ENCODE measurements around the gene WDR4.
"Not testable (repeated sequence)": the region's sequence is repeated elsewhere in the genome, so short reads cannot be mapped to it uniquely, and the experiment has no call there.

WDR4 gene

DNA sequence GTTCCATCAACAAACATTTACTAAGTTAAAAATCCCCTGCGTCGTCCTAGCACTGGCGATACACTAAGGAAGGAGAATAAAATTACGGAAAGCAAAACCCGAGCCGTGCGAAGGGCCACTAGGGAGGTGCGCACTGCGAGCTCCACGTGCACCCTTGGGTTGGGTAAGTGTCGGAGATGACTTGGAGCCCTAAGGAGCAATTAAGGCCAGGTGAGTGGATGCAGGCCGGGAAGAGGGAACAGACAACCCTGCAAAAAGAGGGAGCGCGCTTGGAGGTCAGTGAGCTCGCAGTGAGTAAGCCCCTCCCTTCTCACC is 704 bp downstream of the WDR4 start:
- no peak for DNase-seq (ENCODE audit: low read depth in 3 of 3, low spot score in 1 of 3)

DNA sequence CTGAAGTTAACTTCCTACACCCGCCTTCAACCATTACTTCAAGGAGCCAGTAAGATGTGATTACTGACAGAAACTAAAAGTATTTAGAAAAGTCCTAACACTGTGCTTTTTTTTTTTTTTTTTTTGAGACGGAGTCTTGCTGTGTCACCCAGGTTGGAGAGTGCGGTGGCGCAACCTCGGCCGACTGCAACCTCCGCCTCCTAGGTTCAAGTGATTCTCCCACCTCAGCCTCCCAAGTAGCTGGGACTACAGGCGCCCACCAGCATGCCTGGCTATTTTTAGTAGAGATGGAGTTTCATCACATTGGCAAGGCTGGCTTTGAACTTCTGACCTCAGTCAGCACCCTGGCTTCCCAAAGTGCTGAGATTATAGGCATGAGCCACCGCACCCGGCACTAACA is 3.5 kb downstream of the WDR4 start:
- DNase-seq (ENCODE audit: low read depth in 3 of 3, low spot score in 1 of 3) = not testable (repeated sequence)

DNA sequence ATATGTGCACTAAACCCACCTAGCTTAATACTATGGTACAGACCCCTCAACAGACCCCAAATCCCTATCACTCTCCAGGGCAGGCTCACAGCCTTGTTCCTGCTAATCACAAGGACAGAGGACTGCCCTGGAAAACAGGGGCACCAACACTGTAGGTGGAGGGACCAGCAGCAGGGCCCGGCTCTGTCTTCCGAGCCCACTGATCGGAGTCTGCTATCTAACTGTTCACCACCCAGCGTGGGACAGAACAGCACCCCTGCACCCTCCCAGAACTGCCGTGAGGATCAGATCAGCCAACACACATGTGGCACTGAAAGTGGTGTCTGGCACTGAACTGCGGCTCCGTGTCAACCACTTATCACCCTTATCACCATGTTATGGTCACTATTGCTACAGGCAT is 6.2 kb downstream of the WDR4 start:
- DNase-seq (ENCODE audit: low read depth in 3 of 3, low spot score in 1 of 3) = no peak

- DNase-seq (ENCODE audit: low read depth in 3 of 3, low spot score in 1 of 3) = no peak
These were observed 11.1 kb downstream of the WDR4 start for GRCh38 chr21:42868196-42868595.

- no peak for DNase-seq (ENCODE audit: low read depth in 3 of 3, low spot score in 1 of 3)
These were observed 13.6 kb downstream of the WDR4 start for GRCh38 chr21:42865776-42866160.

DNA sequence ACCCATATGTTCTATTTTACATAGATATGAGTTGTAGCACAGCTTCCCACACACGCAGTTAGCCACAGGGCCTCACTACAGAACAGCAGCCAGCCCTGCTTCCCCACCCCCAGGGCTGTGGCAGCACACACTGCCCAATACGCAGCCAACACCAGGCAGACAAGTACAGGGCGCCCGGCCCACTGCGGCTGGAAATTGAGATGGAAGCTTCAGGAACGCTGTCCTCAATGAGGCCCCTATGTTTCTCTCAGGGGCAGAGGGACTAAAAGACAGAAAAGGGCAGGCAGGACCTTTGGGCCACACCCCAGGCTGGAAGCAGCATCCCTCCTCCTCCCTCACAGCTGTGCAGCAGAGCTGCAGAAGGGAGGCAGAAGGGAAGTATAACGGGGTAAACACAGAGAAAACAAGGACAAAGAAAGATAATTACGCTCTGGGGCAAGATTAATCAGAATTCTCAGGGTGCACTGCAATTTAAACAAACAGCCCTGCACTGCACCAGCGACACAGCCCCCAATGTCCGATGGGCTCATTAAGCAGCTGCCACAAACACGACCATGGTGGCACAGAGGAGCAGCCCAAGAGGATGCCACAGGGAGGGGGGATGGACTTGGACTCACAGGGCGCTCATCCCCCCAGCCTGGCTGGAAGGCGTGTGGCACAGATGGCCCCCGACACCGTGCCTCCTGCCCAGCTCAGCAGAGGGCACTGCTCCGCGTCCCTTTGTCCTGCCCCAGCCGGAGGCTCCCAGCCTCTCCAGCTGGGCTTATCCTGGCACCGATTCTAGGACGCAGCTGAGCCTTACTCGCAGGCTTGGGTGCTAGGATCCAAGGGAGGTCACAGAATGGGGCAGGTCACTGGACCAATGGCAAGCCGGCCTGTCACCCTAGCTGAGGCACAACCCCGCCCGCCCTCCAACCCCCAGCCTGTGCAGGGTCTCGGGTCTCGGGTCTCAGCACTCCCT is 14.2 kb downstream of the WDR4 start:
- DNase-seq (ENCODE audit: low read depth in 3 of 3, low spot score in 1 of 3) = no peak

DNA sequence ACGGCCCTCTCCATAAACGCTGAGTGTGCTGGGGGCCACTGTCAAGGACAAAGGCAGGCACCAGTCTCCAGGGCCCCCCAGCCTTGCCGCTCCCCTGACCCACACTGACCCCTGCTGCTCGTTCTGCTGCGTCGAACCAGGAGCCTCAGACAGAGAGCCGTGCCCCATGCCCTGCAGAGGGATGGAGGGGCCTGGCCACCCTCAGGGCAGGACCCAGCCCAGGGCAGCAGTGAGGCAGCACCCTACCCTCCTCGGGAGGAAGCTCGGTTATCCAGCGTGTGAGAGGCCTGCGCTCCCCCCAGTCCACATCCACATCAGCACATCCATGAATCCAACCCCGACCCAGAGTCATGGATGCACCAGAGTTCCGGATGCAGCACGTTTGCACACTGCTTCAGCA is 15.1 kb downstream of the WDR4 start:
- DNase-seq (ENCODE audit: low read depth in 3 of 3, low spot score in 1 of 3) = no peak

DNA sequence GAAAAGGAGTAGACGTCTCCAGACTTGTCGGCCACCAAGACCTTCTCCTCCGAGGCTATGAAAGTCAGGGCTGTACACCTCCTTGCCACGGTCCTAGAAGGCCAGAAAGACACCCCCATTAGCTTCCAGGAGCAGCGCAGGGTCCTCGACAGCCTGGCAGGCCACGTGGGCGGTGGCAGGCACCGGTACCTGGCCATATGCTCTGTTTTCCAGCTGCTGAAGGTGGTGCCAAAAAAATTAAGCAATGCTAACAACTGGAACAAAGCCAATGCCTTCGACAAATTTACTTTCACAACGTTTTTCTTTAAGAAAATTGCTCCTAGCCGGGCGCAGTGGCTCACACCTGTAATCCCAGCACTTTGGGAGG is 15.9 kb downstream of the WDR4 start:
- DNase-seq (ENCODE audit: low read depth in 3 of 3, low spot score in 1 of 3) = no peak

- no peak for DNase-seq (ENCODE audit: low read depth in 3 of 3, low spot score in 1 of 3)
These were observed 16.4 kb downstream of the WDR4 start for GRCh38 chr21:42862774-42863503.

DNA sequence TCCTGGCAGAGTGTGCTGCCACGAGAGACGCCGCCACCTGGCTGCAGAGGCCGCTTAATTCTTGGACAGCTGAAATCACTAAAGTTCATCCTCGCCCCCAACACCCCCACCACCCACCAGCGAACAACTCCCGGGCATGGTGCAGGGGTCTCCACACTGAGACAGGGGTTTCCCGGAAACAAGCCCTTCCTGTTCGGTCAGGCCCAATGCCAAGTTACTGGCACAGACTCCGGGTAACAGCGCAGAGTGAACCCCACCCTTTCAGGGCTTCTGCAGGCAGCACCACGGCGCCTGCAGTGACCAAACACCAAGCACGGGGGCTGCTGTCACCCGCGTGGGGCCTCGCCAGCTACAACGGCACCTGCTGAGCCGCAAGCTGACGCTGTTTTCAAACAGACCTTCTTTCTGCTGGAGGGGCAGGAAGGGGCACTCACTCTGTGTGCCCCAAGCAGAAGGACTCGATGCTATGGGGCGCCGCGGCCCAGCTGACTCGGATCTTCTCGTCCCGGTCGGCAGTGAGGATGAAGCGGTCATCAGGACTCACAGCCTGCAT is 17.4 kb downstream of the WDR4 start:
- DNase-seq (ENCODE audit: low read depth in 3 of 3, low spot score in 1 of 3) = no peak

- no peak for DNase-seq (ENCODE audit: low read depth in 3 of 3, low spot score in 1 of 3)
These were observed 18.0 kb downstream of the WDR4 start for GRCh38 chr21:42861311-42861847.

DNA sequence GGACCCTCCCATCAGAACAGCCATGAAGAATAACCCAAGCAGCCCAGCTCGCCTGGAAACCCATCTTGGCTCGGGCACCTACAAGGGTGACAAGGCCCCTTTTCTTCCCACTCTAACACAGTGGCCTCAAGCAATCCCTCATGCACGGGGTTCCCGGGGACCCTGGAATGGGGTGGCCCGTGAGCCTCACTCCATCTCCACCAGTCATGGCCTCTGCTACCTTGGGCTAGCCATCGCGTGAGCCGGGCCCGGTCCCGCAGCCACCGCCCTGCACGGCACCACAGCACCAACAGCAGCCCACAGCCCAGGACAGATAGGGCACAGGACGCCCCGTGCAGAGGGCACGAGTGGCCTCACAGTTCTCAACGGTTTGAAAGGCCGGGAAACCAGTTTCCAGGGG is 19.0 kb downstream of the WDR4 start:
- DNase-seq (ENCODE audit: low read depth in 3 of 3, low spot score in 1 of 3) = no peak

- no peak for DNase-seq (ENCODE audit: low read depth in 3 of 3, low spot score in 1 of 3)
These were observed 19.5 kb downstream of the WDR4 start for GRCh38 chr21:42859891-42860230.

GRCh38 chr21:42858957-42859890 is 20.1 kb downstream of the WDR4 start:
- no peak for DNase-seq (ENCODE audit: low read depth in 3 of 3, low spot score in 1 of 3)

DNA sequence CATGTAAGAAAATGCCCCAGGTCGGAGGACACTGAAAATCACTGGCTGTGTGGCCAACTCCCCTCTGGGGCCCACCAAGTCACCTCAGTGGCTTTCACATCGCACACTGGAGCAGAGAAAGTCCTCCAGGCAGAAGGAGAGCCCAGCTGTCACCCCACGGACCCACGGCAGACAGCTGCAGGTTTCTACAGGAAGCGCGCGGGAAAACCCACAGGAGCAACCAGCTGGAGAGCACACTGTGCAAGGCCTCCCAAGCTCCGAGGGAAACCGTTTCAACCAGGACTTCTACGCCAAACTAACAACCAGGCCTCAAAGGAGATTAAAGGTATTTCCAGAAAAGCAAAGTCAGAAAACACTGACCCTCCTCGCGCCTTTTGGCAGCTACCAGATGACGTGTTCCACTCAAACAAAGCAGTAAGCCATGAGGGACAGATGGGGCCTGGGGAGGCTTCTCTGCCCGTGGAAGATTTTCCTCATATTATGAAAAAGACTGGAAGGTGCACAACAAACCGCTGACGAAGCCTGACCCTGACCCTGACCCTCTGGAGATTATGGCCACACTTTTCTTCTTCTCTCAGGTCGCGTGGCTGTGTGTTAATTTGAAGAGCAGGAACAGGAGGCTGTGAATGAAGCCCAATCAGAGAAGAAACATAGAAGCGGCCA is 21.0 kb downstream of the WDR4 start:
- no peak for DNase-seq (ENCODE audit: low read depth in 3 of 3, low spot score in 1 of 3)

DNA sequence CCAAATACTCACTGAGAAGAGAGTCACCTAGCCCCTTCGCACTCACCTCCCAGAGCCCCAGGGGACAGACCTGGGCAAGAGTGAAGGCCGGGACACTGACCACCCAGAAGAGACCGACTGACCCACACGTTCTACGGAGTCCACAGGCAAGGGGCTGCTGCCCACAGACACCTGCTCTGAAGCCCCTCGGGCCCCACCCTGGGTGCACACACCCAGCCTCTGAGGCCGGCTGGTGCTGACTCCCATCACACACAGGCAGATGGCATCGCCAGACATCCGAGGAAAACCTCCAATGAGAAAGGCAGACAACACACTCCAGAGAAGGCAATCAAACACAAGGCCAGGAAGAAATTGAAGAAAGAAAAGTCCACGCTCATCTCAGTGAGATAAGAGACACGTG is 22.1 kb downstream of the WDR4 start:
- no peak for DNase-seq (ENCODE audit: low read depth in 3 of 3, low spot score in 1 of 3)

DNA sequence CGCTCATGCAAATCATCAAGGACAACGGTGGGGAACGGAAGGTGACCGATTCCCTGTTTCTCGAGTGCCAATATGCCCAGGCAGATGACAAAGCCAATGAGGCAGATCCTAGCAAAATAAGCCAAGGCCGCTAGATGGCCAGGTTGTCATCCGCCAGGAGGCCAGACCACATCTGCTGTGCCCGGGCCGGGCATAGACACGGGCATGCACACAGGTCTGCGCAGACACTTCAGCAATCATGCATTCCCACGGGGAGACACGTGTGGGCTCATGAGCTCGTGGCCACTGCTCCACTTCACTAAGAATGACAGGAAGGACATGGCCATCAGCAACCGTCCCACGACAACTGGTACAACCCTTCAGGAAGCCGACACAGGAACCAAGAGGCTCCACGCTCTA is 23.4 kb downstream of the WDR4 start:
- no peak for DNase-seq (ENCODE audit: low read depth in 3 of 3, low spot score in 1 of 3)

DNA sequence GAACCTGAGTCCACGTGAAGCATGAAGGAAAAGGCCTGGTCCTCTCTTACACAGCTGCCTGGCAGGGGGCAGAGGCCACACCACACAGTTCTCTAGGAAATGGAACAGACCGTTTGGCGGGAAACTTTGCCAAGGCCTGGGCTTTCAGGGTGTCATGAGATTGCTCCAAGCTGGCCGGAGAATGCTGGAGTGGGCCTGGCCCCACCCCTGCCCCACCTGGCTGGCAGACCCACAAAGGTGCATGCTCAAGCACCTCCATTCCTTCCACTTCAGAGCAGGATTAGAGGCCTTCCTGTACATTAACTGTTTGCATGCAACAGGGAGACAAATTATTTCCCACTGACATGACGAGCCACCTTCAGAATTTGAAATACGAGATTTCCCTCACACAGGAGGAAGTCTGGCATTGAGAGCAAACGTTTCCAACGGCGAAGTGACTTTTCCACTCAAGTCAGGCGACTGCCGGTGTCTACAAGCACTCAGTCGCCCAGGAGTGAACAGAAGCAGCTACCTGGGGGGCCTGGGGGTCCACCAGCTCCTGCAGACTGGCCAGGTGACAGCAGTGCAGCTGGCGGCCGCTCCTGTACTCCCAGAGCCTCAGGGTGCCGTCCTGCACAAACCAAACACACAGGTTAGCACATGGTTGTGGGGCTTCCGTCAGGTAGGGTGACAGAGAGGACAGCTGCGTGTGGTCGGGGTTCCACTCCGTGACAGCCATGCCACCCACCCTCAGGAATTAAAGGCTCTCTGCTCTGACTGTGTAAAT is 24.0 kb downstream of the WDR4 start:
- no peak for DNase-seq (ENCODE audit: low read depth in 3 of 3, low spot score in 1 of 3)

GRCh38 chr21:42854246-42855010 is 24.9 kb downstream of the WDR4 start:
- DNase-seq (ENCODE audit: low read depth in 3 of 3, low spot score in 1 of 3) = no peak
